ENCODE measurements around the gene MVK.
"Not testable (repeated sequence)": the region's sequence is repeated elsewhere in the genome, so short reads cannot be mapped to it uniquely, and the experiment has no call there.

DNA sequence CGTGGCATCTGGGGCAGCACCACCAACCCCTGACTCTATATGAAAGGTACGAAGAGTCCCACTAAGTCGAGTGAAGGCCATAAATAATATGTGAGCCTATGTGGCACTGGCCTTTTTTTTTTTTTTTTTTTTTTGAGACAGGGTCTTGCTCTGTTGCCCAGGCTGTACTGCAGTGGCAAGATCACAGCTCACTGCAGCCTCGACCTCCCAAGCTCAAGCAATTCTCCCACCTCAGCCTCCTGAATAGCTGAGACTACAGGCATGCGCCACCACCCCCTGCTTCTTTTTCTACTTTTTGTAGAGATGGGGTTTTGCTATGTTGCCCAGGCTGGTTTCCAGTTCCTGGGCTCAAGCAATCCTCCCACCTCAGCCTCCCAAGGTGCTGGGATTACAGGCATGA, 28.5 kb downstream of the MVK start:
- TF ChIP-seq, protein P1, sequence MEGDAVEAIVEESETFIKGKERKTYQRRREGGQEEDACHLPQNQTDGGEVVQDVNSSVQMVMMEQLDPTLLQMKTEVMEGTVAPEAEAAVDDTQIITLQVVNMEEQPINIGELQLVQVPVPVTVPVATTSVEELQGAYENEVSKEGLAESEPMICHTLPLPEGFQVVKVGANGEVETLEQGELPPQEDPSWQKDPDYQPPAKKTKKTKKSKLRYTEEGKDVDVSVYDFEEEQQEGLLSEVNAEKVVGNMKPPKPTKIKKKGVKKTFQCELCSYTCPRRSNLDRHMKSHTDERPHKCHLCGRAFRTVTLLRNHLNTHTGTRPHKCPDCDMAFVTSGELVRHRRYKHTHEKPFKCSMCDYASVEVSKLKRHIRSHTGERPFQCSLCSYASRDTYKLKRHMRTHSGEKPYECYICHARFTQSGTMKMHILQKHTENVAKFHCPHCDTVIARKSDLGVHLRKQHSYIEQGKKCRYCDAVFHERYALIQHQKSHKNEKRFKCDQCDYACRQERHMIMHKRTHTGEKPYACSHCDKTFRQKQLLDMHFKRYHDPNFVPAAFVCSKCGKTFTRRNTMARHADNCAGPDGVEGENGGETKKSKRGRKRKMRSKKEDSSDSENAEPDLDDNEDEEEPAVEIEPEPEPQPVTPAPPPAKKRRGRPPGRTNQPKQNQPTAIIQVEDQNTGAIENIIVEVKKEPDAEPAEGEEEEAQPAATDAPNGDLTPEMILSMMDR (IDR thresholded peaks at IDR 0.05), result not testable (repeated sequence)
- TF ChIP-seq POLR2A (IDR thresholded peaks at IDR 0.05), result not testable (repeated sequence)

Measured in thyroid gland (tissue), 4 donors.